HG03442 (cell line): ENCODE results near the gene CD6.
"Not testable (repeated sequence)": the region's sequence is repeated elsewhere in the genome, so short reads cannot be mapped to it uniquely, and the experiment has no call there.

Experiments
- ATAC-seq: cut with Tn5 transposase; IDR thresholded peaks from one replicate; pipeline ENCODE4 v1.9.1; 2021; ENCODE audit warnings: mild to moderate bottlenecking, moderate library complexity; ENCODE audit not compliant: unreplicated experiment

CD6 gene

DNA sequence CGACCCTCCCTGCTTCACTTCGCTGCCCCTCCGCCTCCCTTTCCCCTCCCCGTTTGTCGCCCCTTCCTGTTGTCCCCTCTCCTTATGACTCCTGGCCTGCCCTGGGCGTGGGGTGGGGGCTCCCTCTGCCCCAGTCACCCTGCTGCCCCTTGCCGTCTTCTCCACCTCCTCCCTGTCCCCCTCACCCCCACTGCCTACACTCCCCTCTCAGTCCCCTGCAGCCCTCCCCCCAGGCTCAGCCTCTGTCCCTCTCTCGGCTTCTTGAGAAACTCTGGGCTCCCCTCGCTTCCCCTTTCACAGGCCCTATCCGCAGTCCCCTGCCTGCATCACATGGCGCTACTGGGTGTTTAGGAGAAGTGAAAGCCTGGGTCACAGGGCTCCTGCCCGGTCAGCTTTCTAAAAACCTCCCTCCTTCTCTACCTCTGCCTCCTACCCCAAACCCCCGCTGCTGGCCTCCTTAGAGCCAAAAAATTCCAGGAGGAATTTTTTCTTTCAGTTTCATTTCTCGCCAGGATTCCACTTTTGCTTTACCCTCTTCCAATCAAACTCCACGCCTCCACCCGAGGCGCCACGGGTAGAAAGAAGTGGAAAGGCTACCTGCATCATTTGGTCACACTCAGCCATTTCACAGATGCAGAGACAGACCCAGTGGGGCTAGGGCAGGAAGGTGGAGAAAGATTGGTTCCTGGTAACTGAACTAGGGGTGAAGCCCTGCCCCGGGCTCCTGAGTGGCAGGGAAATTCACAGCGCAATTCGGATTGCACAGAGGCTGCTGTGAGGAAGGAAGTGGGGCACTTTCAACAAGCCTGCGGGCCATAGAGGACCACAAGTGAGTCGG lies 19.4 kb upstream of the CD6 start, which contains the start of gene SLC15A3:
SLC15A3 (minus strand) TSS at position 273 of the 838 bp plus-strand sequence. CDS start 625 bp downstream, outside the sequence.
- ATAC-seq, result peak; percentile 62

- ATAC-seq, result no peak
These were observed 18.7 kb upstream of the CD6 start for GRCh38 chr11:60952742-60953170.

DNA sequence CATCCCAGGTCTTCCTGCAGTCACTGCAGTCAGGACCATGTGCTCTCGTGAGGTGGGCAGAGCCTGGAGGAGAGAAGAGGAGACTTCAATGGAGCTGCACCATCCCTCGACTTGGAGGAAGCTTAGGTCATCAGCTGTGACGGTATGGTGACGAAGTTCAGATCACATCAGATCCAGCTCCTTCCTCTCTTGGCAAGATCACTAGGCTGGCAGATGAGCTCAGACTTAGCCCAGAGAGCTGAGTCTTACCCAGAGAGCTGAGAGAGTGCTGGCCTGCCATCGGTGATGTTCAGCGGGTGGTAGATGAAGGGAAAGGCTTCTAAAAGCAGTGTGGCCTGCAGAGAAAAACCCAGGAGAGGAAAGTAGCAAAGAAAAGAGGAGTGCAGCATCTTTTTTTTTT lies 17.7 kb upstream of the CD6 start:
- no peak for ATAC-seq

DNA sequence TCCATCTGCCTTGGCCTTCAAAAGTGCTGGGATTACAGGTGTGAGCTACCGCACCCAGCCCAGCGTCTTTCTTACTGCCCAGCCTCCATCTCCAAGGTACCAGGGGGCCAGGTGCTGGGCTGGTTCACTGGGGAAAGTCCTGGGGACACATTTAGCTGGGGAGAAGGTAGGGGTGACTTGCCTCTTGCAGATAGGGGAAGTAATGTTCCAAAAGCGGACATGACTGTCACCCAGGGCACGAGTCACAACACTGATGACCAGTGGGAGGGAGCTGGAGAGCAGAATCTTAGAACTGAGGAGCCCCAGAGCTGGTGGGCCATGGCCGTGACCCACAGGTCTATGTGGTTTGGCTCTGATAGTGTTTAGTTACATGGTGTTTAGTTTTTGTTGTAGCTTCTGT lies 17.1 kb upstream of the CD6 start:
- ATAC-seq, result no peak

- no peak for ATAC-seq
These were observed 15.9 kb upstream of the CD6 start for GRCh38 chr11:60955571-60955970.

GRCh38 chr11:60957188-60957587 lies 14.3 kb upstream of the CD6 start:
- ATAC-seq, result no peak

DNA sequence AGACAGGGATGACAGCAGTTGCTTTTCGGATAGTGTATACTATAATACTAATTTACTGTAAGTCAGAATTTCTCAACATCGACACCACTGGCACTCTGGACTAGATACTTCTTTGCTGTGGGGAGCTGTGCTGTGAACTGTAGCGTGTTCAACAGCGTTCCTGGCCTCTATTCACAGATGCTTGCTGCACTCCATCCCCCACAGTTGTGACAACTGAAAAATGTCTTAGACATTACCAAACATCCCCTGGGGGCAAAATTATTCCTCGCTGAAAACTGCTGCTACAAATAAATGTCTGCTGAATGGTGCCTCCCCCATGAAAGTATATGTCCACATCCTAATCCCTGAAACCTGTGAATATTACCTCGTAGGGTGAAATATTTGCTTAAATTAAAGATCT lies 12.0 kb upstream of the CD6 start:
- ATAC-seq, result no peak

DNA sequence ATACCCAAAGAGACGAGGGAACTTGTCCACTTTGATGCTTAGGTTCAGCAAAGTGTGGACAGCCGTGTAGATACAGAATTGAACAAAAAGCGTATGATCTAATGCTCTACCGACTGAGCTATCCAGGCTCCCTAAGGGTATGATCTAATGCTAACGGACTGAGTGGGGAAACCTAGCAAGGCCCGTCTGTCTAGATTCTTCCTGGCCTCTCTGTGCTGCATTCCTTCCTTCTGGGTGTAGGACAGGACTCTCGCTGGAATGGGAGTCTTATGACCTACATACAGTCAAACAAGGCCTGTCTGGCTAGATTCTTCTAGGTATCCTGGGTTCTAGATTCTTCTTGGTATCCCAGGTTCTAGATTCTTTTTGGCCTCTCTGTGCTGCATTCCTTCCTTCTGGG lies 11.1 kb upstream of the CD6 start:
- no peak for ATAC-seq

GRCh38 chr11:60964801-60965200 lies 6.7 kb upstream of the CD6 start:
- no peak for ATAC-seq

DNA sequence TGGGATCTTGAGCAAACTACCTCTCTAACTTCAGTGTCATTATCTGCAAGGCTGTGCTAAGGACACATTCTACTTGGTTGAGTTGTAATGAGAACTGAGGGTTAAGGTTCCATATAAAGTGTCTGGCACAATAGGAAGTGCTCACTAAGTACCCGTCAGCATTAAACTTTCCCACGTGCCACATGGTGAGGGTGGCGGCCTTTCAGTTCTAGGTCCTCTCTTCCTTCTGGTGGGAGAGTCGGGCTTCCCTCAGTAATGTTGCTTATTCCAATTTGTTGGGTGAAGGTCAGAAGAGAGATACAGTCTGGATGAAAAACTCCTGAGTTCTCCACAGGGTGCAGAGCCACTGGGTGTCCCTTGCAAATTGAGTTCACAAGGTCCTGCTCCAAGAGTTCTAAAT lies 4.6 kb upstream of the CD6 start:
- no peak for ATAC-seq

GRCh38 chr11:60968223-60968622 lies 3.3 kb upstream of the CD6 start:
- ATAC-seq, result no peak

GRCh38 chr11:60970369-60970774 lies 1.1 kb upstream of the CD6 start:
- ATAC-seq, result no peak

GRCh38 chr11:60970890-60971289 lies 590 bp upstream of the CD6 start:
- ATAC-seq, result no peak

DNA sequence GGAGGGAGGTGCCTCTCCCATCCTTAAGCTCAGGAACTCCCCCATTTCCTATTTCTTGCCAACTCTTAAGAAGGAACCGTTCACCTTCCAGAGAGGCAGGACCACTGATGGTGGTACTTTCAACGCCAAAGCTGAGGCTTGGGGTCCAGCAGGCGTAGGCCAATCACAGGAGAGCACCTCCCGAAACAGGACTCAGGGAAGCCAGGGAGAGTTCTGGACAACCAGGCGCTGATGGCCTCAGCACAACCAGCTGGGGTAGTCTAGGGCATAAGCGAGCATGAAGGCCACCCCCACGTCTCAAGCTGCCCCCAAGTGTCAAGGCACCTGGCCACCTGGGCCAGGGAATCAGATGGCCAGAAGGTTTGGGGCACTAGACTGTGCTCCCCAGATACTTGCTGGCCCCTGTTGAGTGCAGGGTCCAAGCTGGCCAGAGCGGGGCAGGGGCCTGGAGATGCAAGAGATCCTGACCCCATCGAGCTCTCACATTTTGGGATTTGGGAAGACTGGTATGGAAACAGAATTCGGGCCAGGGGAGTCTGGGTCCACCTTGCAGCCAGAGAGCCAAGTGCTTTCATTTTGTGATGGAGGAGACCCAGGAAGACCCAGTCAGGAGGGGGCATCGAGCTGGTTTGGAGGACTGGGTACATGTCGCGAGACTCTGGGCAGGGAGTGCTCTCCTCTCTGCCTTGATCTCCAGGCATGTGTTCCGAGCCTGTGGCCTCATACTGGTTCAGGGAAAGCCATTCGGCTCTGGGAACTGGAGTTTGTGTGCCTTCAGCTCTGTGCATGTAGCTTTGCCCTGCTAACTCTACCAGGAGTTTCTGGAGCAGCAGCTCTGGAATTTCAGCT lies 926 bp downstream of the CD6 start:
- ATAC-seq, result no peak

DNA sequence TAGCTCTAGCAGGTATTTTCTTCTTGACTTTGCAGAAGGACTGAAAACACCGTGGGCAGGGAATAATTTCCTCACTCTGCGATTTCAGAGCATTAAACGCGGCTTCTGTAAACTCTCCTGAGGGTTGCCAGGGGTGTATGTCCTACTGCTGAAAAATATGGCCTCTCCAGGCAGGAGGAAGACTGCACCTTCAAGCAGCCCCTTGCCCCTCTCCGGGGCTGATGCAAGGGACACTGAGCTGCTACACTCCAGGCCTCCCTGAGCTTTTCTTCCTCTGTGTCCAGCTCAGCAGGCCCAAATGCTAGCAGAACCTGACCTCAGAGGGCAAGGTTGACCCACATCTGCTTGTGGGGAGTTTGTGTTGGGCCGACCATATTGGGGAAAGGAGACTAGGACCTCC lies 2.2 kb downstream of the CD6 start:
- no peak for ATAC-seq

DNA sequence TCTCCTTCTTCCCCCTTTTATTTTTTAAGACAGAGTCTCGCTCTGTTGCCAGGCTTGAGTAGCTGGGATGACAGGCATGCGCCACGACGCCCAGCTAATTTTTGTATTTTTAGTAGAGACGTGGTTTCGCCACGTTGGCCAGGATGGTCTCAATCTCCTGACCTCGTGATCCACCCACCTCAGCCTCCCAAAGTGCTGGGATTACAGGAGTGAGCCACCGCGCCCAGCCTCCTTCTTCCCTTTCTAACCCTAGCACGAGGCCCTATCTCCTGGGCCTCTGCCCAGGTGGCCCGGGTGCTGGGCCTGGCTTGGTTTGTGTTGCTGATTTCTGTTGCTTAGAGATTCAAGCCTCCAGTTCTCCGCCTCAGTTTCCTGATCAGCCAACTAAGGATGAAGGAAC lies 2.8 kb downstream of the CD6 start:
- ATAC-seq, result not testable (repeated sequence)

- no peak for ATAC-seq
These were observed 3.2 kb downstream of the CD6 start for GRCh38 chr11:60974726-60975125.

DNA sequence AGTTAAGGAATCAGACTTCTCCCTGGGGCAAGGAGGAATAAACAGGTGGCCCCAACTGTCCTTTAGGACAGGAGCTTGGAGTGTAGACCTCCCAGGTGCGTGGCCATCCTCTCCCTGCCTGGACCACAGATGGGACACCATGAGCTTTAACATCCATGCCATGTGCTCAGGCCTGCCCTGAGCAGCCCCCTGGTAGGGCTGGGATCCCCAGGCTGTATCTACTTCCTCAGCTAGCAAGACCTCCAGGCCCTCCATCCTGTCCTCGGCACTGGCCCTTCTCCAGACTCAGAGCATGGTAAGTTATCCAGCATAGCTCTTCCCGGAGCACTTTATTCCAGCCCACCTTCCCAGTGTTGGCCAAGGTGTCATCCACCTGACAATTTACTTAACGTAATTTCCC lies 5.7 kb downstream of the CD6 start:
- no peak for ATAC-seq

GRCh38 chr11:60977836-60978235 lies 6.4 kb downstream of the CD6 start:
- ATAC-seq, result no peak

- ATAC-seq, result no peak
These were observed 7.3 kb downstream of the CD6 start for GRCh38 chr11:60978546-60979380.

GRCh38 chr11:60981515-60981914 lies 10.0 kb downstream of the CD6 start:
- no peak for ATAC-seq
